Activated naive CD4-positive, alpha-beta T cell treated with anti-CD3 and anti-CD28 coated beads for 36 hours (primary cell): ENCODE measurements around the gene TSPAN32. TPM values are rescaled to one million over a fixed set of nuclear protein-coding genes. Genes with fewer than 3 reads are reported as not detected.
A peak's percentile ranks its signal among the peaks of the same experiment; 100 is the strongest.
"Not testable (repeated sequence)": the region's sequence is repeated elsewhere in the genome, so short reads cannot be mapped to it uniquely, and the experiment has no call there.

Source experiments
- CTCF ChIA-PET: fragments of 350-600 bp; sonication (Branson Sonifier 250); formaldehyde crosslinking; loops from one replicate; lab custom pipeline; 2021; ENCODE audit warnings: antibody characterized with exemption; lab: Charles Lee
- DNase-seq: peaks from one replicate; pipeline ENCODE4 v3.0.0-alpha.2; 2020
- H3K27ac Mint-ChIP-seq: one replicate; pipeline ENCODE4 v1.8.0; 2021; ENCODE audit warnings: mild to moderate bottlenecking, mixed read lengths
- H3K27me3 Mint-ChIP-seq: one replicate; pipeline ENCODE4 v1.8.0; 2021; ENCODE audit warnings: low read depth, mixed read lengths
- H3K36me3 Mint-ChIP-seq: one replicate; pipeline ENCODE4 v1.8.0; 2021; ENCODE audit warnings: low read depth, mixed read lengths
- H3K4me1 Mint-ChIP-seq: one replicate; pipeline ENCODE4 v1.8.0; 2021; ENCODE audit warnings: low read depth, mixed read lengths
- H3K4me3 Mint-ChIP-seq: one replicate; pipeline ENCODE4 v1.8.0; 2021; ENCODE audit warnings: mild to moderate bottlenecking, moderate library complexity, mixed read lengths
- H3K9me3 Mint-ChIP-seq: one replicate; pipeline ENCODE4 v1.8.0; 2021; ENCODE audit warnings: mixed read lengths
- intact Hi-C: fragments of 100-400 bp; cut with micrococcal nuclease; formaldehyde crosslinking; loops from one replicate; pipeline ENCODE4 v1.15.1; 2023
- total RNA-seq, 2 experiments: library from RNA; stranded (reverse); gene quantifications; one replicate each; pipeline ENCODE4 v1.2.3, GENCODE V29; 2021

TSPAN32 gene
- total RNA-seq, 2 experiments from 2014 or later = 5.0 to 5.3 TPM

DNA sequence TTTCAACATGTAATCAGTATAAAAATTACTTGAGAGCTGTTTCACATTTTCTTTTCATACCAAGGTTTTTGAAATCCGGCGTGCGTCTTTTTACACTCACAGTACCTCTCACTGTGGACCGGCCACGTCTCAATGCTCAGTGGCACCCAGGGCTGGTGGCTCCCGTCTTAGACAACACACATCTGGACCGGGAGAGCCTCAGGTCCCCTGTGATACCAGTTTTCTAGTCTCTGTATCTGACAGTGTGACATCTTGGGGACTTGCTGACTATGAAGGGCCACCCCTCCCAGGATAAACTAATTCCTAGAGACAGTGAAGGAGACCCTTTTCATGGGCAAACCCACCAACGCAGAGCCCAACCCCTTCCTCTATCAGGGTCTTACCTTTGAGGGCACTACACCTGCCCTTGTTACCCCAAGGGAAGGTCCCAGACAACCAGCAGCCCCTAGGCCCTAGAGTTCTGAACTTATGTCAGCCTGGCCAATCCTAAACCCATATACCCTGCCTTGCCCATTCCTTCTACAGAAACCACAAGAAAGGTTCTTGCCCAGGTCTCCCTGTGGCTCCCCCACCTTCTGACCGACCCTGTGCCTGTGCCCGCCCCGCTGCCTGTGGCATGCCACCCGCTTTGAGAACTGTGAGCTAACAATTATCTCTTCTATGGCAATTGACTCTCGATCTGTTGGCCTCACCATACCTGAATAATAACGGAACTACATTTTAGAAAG lies 25.4 kb upstream of the TSPAN32 start:
- DNase-seq = no peak
- Mint-ChIP-seq H3K27ac (no peak overlapping the region), H3K4me1 (no peaks in the 10 kb centered on the region), H3K27me3 (peaks cover 12% of the 10 kb centered on the region), H3K9me3 (peaks cover 11% of the 10 kb centered on the region), H3K36me3 (peaks cover 3% of the 10 kb centered on the region), H3K4me3 (no peak overlapping the region)
- intact Hi-C loops = no loop called here
- CTCF ChIA-PET = no interaction called here

DNA sequence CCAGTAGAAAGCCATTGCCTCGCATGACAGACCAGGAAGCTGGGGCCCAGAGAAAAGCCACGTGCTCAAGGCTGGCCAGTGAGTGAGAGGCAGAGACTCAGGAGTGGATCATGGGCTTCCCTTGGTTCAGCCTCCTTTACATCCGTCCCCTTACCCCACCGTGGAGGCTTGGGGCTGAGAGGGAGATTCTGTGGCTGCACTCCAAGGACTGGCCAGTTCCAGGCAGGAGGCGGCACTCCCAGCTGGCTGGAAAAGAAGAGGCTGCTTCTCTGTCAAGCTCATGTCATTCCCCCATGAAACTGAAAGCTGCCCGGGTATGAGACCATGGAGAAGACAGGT lies 24.8 kb upstream of the TSPAN32 start:
- Mint-ChIP-seq H3K27ac (no peak overlapping the region), H3K27me3 (peaks cover 10% of the 10 kb centered on the region), H3K9me3 (peaks cover 12% of the 10 kb centered on the region), H3K36me3 (peaks cover 3% of the 10 kb centered on the region), H3K4me1 (no peaks in the 10 kb centered on the region), H3K4me3 (no peak overlapping the region)
- DNase-seq = no peak
- CTCF ChIA-PET = no interaction called here
- intact Hi-C loops = no loop called here

DNA sequence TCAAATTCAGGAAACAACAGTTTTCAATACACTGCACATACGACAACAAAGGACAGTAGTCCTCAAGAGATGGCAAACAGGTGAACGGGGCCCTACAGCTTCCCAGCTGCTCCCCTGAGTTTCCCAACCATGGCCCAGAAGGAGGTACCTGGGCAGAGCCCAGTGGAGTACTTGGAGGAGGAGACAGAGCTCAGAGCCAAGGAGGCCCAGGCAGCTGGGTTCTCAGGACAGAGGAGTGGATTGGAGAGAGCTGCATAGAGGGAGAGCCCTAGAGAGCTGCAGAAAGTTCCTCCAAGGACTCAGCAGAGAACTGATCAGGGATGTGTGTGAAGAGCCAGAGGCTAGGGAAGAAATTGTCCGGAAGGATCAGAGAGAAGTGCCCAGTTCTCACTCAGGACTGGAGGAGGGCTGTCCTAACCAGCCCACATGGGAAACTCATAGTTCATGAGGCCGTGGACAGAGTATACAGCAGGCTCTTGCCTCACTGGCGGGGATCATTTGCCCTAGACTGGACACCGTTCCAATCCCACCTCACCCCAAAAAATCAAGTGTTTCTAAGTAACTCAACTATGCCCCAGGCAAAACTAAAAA lies 23.8 kb upstream of the TSPAN32 start:
- intact Hi-C loops = no loop called here
- CTCF ChIA-PET = interaction anchor here (0.6 kb wide), 1 partner anchor 22 kb away, joined by 4 read pairs; no protein-coding TSS in a partner anchor
- peaks cover 3% of the 10 kb centered on the region for H3K36me3 Mint-ChIP-seq

DNA sequence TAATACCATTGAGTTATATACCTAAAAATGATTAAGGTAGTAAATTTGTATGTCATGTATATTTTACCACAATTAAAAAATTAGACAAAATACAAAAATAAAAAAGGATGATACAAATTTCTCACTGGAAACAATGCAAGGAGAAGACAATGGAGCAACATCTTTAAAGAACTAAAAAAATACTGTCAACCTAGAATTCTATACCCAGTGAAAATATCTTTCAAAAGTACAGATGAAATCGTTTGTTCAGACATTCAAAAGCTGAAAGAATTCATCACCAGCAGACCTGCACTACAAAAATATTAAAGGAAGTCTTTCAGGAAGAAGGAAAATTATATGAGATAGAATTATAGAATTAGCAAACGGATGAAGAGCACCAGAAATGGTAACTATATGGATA lies 21.6 kb upstream of the TSPAN32 start:
- peaks cover 3% of the 10 kb centered on the region for H3K36me3 Mint-ChIP-seq
- DNase-seq = no peak
- intact Hi-C loops = no loop called here
- CTCF ChIA-PET = interaction anchor here (1.4 kb wide), 1 partner anchor 19 kb away, joined by 3 read pairs; no protein-coding TSS in a partner anchor
- no peak overlapping the region for H3K27ac Mint-ChIP-seq
- H3K9me3 Mint-ChIP-seq = peaks cover 15% of the 10 kb centered on the region
- H3K27me3 Mint-ChIP-seq = no peaks in the 10 kb centered on the region
- no peaks in the 10 kb centered on the region for H3K4me1 Mint-ChIP-seq
- no peak overlapping the region for H3K4me3 Mint-ChIP-seq

More for the DNA sequence above, 23.8 kb upstream of the TSPAN32 start:
- Mint-ChIP-seq H3K27ac (no peak overlapping the region), H3K27me3 (peaks cover 4% of the 10 kb centered on the region), H3K4me1 (no peaks in the 10 kb centered on the region), H3K9me3 (peaks cover 15% of the 10 kb centered on the region), H3K4me3 (no peak overlapping the region)
- DNase-seq = no peak

DNA sequence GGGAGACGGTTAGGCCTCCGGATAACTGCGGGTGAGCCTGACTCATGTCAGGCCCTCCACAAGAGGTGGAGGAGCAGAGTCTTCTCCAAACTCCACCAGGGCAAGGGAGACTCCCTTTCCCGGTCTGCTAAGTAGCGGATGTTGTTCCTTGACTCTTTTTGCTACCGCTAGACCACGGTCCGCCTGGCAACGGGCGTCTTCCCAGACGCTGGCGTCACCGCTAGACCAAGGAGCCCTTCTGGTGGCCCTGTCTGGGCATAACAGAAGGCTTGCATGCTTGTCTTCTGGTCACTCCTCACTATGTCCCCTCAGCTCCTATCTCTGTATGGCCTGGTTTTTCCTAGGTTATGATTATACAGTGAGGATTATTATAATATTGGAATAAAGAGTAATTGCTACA lies 15.5 kb upstream of the TSPAN32 start:
- intact Hi-C loops, H3K36me3 Mint-ChIP-seq, DNase-seq, H3K27me3 Mint-ChIP-seq, H3K4me1 Mint-ChIP-seq, CTCF ChIA-PET, H3K27ac Mint-ChIP-seq, H3K9me3 Mint-ChIP-seq, H3K4me3 Mint-ChIP-seq: not testable (repeated sequence)

DNA sequence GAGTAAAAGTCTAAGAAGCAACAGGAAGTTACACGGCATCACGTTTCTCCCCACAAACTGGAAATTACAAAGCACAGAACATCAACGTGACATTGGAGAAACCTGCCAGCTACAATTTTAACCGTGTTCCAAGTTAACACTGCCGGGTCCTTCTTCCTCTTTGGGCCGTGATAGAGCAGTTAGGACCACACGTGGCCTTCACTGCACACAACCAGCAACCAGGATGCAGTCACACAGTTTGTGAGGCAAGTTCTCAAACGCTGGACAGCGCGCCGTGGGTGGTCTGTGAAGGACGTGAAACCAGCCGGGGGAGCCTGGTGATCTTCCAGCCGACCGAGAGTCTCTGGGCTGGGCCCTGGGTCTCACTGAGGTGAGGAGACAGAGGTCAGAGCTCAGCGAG lies 14.7 kb upstream of the TSPAN32 start:
- Mint-ChIP-seq H3K36me3 (no peaks in the 10 kb centered on the region), H3K27me3 (no peaks in the 10 kb centered on the region), H3K4me3 (peak overlapping the region; percentile 25), H3K4me1 (peaks cover 9% of the 10 kb centered on the region), H3K27ac (no peak overlapping the region), H3K9me3 (peaks cover 2% of the 10 kb centered on the region)
- CTCF ChIA-PET = interaction anchor here (1.0 to 1.2 kb wide), 2 partner anchors 15 to 18 kb away, joined by 3 to 6 read pairs; partner anchors contain the start of genes C11orf21 and TSPAN32
- intact Hi-C loops = no loop called here
- DNase-seq = no peak

DNA sequence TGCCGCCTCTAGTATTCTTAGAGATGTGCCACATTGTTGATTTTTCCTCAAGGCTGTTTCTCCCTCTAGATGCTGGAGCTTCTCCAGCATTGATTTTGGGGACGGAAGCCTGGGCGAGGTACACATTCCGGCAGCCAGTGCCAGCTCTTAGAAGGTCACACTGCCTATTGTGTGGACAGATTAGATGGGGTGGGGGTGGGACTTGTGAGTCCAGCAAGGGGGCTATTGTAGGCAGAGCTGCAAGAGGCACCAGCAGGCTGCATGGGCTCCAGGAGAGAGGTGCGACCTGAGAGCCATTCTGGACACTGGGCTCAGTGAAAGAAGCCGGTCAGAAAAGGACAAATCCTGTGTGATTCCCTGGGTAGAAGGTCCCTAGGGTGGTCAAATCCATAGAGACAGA lies 12.5 kb upstream of the TSPAN32 start:
- intact Hi-C loops = no loop called here
- peak; percentile 2 for DNase-seq
- Mint-ChIP-seq H3K27ac (no peak overlapping the region), H3K36me3 (no peaks in the 10 kb centered on the region), H3K9me3 (no peaks in the 10 kb centered on the region), H3K4me1 (peaks cover 13% of the 10 kb centered on the region), H3K4me3 (no peak overlapping the region), H3K27me3 (no peaks in the 10 kb centered on the region)
- CTCF ChIA-PET = no interaction called here

DNA sequence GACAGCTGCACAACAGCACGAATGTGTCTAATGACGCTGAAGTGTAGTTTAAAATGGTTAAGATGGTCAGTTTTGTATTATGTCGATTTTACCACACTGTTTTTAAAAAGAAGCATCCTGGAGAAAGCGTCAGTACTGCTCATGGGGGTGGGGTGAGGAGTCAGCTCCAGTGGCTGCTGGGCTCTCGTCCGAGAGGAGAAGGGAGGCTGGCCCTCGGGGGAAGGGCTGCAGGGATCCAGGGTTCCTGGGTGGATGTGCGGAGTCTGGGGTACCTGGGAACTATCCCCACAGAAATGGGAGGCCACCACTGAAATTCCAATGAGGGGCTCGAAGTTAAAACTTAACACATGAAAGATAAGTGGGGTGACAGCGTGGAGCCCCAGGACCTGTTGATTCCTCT lies 12.0 kb upstream of the TSPAN32 start:
- Mint-ChIP-seq H3K4me3 (no peak overlapping the region), H3K27me3 (no peaks in the 10 kb centered on the region), H3K4me1 (peaks cover 16% of the 10 kb centered on the region), H3K36me3 (no peaks in the 10 kb centered on the region), H3K27ac (no peak overlapping the region), H3K9me3 (no peaks in the 10 kb centered on the region)
- CTCF ChIA-PET = no interaction called here
- intact Hi-C loops = no loop called here
- no peak for DNase-seq

DNA sequence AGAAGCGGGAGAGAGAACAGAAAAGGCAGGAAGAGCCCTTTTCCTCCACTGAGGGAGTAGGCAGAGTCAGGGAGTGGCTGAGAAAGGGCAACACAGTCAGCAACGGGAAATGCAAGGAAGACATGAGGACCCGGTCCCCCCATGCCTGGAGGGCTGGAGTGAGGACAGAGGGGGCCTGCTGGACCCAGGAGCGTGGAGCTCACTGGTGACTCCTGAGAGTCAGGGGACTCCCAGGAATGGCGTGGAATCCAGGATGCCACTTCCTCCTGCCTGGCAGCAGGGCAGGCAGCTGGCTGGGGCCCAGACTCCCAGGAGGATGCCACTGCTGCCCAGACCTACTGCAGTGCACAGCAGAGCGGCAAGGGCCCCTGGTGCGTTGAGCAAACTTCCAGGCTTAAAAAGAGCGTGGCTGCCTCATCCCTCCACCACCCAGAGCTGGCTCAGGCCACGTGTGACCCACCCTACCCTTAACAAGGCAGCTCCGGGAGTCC lies 11.4 kb upstream of the TSPAN32 start:
- DNase-seq = peak; percentile 1
- H3K9me3 Mint-ChIP-seq = no peaks in the 10 kb centered on the region
- no peak overlapping the region for H3K4me3 Mint-ChIP-seq
- no peaks in the 10 kb centered on the region for H3K36me3 Mint-ChIP-seq
- H3K27ac Mint-ChIP-seq = no peak overlapping the region
- no peaks in the 10 kb centered on the region for H3K27me3 Mint-ChIP-seq
- CTCF ChIA-PET = no interaction called here
- H3K4me1 Mint-ChIP-seq = peaks cover 16% of the 10 kb centered on the region
- intact Hi-C loops = no loop called here

DNA sequence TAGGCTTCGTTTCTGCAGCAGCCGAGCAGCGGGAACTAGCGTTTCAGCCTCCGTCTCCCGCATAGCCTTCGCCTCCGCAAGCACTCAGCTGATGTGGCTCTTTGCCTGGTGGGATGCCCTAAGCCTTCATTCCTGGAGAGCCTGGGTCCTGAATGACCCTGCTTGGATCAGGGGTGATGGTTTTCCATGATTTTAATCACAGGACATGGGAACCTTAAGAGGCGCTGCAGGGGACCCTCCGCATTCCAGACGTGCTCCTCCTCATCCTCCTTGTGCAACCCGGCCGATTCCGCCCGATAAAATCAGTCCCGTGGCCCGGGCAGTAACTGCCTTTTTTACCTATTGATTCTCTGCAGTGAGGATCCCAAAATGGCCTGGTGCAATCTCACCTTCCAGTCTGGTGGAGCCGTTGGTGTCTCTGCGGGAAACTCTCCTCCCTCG lies 8.3 kb upstream of the TSPAN32 start:
- peaks cover 10% of the 10 kb centered on the region for H3K4me1 Mint-ChIP-seq
- no peak overlapping the region for H3K27ac Mint-ChIP-seq
- CTCF ChIA-PET = no interaction called here
- no peaks in the 10 kb centered on the region for H3K27me3 Mint-ChIP-seq
- no peak overlapping the region for H3K4me3 Mint-ChIP-seq
- DNase-seq = peak; percentile 1
- H3K36me3 Mint-ChIP-seq = no peaks in the 10 kb centered on the region
- no peaks in the 10 kb centered on the region for H3K9me3 Mint-ChIP-seq
- intact Hi-C loops = no loop called here

DNA sequence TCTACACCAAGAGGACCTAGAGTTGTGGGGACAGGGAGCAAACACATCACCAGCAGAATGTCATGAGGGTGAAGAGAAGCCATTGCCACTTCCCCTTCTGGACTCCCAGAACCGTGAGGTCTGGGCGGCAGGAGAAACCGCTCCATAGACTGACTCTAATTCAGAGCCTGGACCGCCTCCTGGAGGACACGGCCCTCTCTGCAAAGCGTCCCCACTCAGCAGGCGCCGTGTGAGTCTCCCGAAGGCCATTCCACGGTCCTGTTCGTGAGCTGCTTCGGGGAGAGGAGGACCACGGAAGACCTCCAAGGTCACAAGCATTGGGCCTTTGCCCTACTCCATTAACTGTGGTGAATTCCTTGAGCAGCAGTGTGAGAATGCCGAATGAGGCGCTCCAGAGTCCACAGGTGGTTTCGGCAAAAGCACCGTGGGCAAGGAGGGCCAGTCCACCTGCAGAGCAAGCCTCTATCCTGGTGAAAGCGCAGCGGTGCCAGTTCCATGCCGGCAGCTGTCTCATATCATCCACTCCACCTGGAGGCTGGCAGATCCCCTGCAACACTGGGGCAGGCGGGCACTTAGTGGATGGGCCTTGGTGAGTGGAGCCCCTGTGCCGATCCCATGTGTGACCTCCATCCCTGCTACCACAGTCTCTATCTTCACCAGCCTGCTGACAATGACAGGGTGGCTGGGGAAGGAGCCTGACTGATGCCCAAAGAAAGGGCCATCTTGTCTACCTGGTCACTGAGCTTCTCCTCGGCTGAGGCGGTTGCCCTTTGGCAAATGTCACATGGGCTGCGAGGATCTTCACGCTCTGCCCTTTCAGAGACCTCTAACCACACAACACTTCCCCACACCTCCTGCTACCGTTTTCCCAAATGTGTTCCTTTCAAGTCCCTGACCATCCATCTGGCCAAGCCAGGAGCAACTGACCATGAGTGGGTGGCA lies 7.6 kb upstream of the TSPAN32 start:
- CTCF ChIA-PET = interaction anchor here (1.2 kb wide), 2 partner anchors 11 to 100 kb away, joined by 3 to 4 read pairs; no protein-coding TSS in a partner anchor
- Mint-ChIP-seq H3K9me3 (no peaks in the 10 kb centered on the region), H3K4me3 (no peak overlapping the region), H3K4me1 (peaks cover 11% of the 10 kb centered on the region), H3K27ac (no peak overlapping the region), H3K36me3 (no peaks in the 10 kb centered on the region), H3K27me3 (no peaks in the 10 kb centered on the region)
- DNase-seq = peak; percentile 6
- intact Hi-C loops = no loop called here

DNA sequence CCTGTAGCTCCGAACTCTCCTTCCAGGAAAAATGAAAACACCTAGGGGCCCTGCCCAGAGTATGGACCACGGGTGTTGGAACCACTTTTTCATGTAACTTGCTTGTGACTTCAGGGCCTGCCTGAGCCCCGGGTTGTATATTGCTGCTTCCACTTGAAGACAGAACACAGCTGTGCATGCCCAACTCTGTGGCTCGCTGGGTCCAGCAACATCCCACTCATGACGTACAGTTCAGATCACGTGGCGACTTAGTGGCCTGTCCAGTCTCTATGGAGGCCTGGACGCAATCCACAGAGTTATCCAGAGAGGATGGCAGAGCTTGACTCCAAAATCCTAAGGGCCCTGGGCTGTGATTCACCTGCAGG lies 6.9 kb upstream of the TSPAN32 start:
- Mint-ChIP-seq H3K36me3 (no peaks in the 10 kb centered on the region), H3K4me1 (peaks cover 17% of the 10 kb centered on the region), H3K27ac (no peak overlapping the region), H3K4me3 (no peak overlapping the region), H3K27me3 (no peaks in the 10 kb centered on the region), H3K9me3 (no peaks in the 10 kb centered on the region)
- intact Hi-C loops = no loop called here
- no peak for DNase-seq
- CTCF ChIA-PET = interaction anchor here (1.2 kb wide), 2 partner anchors 10 to 100 kb away, joined by 3 to 4 read pairs; no protein-coding TSS in a partner anchor
